AG09309 (cell line): ENCODE data around the gene CNTNAP2.

ENCODE experiments used
- DNase-seq: peaks from one replicate; pipeline ENCODE4 v3.0.0-alpha.2; 2010; ENCODE audit warnings: low read depth
- H3K4me3 ChIP-seq: 2 replicates; pipeline ENCODE4 v1.5.1; 2011; ENCODE audit warnings: mild to moderate bottlenecking, low read depth, low read length, moderate library complexity; ENCODE audit not compliant: control insufficient read depth
- CTCF ChIP-seq: IDR thresholded peaks from 2 replicates; pipeline ENCODE4 v1.5.1; 2011; ENCODE audit warnings: mild to moderate bottlenecking, low read depth, low read length, inconsistent platforms; ENCODE audit not compliant: insufficient read depth, control insufficient read depth; ENCODE audit errors: missing control alignments

CNTNAP2 gene

GRCh38 chr7:147646568-147646967 is 1530.0 kb downstream of the CNTNAP2 start:
- no peak overlapping the region for H3K4me3 ChIP-seq
- TF ChIP-seq CTCF, result no peak
- no peak for DNase-seq

- DNase-seq, result no peak
- no peak overlapping the region for H3K4me3 ChIP-seq
- no peak for TF ChIP-seq CTCF
These were observed 1534.4 kb downstream of the CNTNAP2 start for GRCh38 chr7:147650991-147651390.

- no peak for TF ChIP-seq CTCF
- no peak for DNase-seq
These were observed 1535.0 kb downstream of the CNTNAP2 start for GRCh38 chr7:147651601-147652000.

GRCh38 chr7:147653456-147653855 is 1536.9 kb downstream of the CNTNAP2 start:
- TF ChIP-seq CTCF, result no peak
- no peak overlapping the region for H3K4me3 ChIP-seq
- DNase-seq, result no peak

More at GRCh38 chr7:147651601-147652000, 1535.0 kb downstream of the CNTNAP2 start:
- no peak overlapping the region for H3K4me3 ChIP-seq

- TF ChIP-seq CTCF, result no peak
- no peak for DNase-seq
- H3K4me3 ChIP-seq, result no peak overlapping the region
These were observed 1541.9 kb downstream of the CNTNAP2 start for GRCh38 chr7:147658392-147658967.

GRCh38 chr7:147659036-147659995 is 1542.7 kb downstream of the CNTNAP2 start:
- DNase-seq, result no peak
- no peak for TF ChIP-seq CTCF
- H3K4me3 ChIP-seq, result no peak overlapping the region
